Fibroblast of lung (primary cell): ENCODE data around the gene CHD2.

Experiments used
- CTCF ChIP-seq, 2 donors: IDR thresholded peaks in 1 of 2; conservative IDR thresholded peaks in 1 of 2; 1 replicate in 1 of 2; 2 replicates in 1 of 2; pipeline ENCODE4 v1.5.1; 2011 to 2012; ENCODE audit warnings: low read length in 2 of 2, control low read depth in 1 of 2, inconsistent platforms in 1 of 2, low read depth in 1 of 2, mild to moderate bottlenecking in 1 of 2
- EZH2 ChIP-seq: IDR thresholded peaks from 2 replicates; pipeline ENCODE4 v1.5.1; 2012; ENCODE audit warnings: low read length, control low read depth, mild to moderate bottlenecking; ENCODE audit errors: missing control alignments

DNA sequence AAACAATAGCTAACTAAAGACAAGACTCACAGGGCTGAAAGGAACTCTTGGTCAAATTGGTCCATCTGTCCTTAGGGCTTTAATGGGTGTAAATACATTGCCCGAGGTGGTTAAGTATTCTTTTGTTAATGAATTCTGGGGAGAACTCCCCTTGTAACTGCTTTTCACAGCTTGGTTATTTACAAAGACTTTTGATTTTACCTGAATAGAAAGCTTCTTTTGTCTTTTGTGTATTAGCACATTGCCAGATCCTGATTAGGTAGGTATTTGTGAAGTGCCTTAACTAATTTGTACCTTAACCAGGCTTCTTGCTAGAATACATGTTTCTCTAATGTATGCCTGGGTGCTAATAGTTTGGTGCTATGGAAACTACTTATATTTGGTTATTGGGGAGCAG lies 14.0 kb downstream of the CHD2 start:
- TF ChIP-seq CTCF (conservative IDR thresholded peaks at IDR 0.05 in 1 of 2, IDR thresholded peaks at IDR 0.05 in 1 of 2; ENCODE audit: low read depth in 1 of 2, low read length in 2 of 2) (no peak), EZH2 (no peak)
